Measurements from ENCODE around the gene STRN4.
"Not testable (repeated sequence)": the region's sequence is repeated elsewhere in the genome, so short reads cannot be mapped to it uniquely, and the experiment has no call there.

The STRN4 gene

DNA sequence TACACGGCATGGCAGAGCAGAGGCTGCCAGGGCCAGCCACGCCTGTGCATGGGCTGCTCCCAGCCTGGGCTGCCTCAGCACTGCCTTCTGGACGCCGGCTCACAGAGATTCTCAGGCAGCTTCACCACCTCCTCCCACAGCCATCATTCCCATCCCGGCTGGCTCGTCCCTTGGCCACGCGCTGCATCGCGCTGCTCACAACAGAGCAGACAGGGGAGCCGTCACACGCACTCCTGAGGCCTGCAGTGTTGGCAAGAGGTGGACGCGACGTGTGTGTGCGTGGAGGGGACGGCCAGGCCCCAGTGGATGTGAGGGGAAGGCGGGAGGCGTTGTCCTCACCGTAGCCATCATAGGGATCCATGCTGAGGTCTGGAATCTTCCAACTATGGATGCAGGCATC, 21.8 kb downstream of the STRN4 start:
- no peak for FAIRE-seq

DNA sequence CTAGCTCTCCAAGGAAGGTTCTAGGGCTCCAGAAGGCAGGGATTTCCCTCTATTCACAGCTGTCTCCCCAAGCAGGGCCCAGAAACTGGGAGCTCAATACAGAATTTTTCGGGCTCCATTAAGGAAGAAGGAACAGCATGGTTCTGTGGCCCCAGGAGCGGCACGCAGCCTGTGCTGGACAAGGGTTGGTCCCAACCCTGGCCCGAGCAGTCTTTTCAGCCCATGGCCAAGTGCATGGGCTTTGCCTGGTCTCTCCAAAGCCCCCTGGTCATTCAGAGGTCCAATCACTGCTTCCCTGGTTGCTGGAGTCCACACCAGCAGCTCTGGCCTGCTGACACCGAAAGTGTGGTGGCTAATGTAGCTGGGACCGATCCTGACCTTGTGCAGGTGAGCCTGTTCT, 22.8 kb downstream of the STRN4 start:
- FAIRE-seq: no peak

- no peak for FAIRE-seq
These were observed 23.2 kb downstream of the STRN4 start for GRCh38 chr19:46723023-46723461.

- no peak for FAIRE-seq
These were observed 23.7 kb downstream of the STRN4 start for GRCh38 chr19:46722421-46723022.

GRCh38 chr19:46722004-46722380, 24.3 kb downstream of the STRN4 start:
- no peak for FAIRE-seq

- no peak for FAIRE-seq
These were observed 24.8 kb downstream of the STRN4 start for GRCh38 chr19:46721269-46722003.

DNA sequence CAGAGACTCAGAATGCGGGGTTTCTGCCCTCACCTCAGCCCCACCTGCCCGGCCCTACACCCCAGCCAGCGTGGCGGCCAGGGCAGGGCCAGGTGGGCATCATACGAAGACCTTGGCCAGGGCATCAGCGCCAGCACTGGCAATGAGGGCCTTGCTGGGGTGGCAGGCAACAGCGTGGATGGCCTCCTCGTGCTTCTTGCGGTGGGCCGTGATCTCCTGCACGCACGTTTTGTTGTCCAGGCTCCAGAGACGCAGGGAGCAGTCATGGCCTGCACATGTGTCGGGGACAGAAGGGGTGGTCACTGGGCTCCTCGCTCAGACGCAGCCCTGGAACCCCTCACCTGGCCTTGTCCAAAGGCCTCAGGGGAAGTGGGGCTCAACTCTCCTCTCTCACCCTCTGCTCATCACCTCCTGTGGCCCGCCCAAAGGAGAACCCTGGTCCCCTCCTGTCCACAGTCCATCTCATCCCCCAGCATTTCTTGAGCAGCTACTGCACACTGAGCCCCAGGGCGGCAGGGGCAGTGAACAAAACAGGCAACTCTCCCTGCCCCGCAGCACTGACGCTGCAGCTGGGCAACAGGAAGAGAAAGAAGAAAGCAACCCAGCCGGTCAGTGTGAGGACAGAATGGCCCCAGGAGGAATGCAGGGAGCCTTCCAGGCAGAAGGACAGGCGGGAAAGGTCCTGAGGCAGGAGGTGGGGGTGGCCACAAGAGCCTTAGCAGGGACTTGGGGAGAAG, 25.6 kb downstream of the STRN4 start:
- FAIRE-seq: no peak

- no peak for FAIRE-seq
These were observed 26.4 kb downstream of the STRN4 start for GRCh38 chr19:46719629-46720502.

DNA sequence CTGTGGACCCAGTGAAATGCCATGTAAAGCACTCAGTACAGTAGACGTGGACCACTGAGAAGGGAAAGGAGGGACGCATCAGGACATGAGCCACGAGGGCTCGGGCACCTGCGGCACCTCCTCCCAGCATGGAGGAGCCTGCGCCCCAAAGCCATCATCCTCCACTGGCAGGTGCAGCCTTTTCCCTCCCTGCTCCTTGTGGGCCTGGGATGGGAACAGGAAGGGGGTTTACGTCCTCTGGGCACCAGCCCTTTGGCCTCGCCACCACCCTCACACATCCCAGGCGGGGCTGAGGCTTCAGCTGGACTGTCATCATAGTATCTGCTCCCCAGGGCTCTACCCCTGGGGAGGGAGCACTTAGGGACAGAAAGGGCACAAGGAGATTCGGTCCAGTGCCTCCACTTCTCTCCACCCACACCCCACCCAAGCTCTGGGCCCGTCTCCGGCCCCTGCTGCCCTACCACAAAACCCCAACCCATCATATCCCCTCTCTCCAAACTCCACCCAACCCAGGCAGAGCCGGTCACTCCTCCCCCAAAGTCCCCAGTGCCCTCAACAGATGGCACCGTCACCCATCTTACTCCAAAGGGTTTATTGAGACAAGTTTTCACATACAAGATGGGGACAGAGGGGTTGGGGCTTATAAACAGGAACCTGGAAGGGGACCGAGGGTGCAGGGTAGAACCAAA, 27.2 kb downstream of the STRN4 start:
- no peak for FAIRE-seq

GRCh38 chr19:46718157-46718933, 27.9 kb downstream of the STRN4 start:
- FAIRE-seq: no peak

- no peak for FAIRE-seq
These were observed 28.5 kb downstream of the STRN4 start for GRCh38 chr19:46717716-46718143.

- FAIRE-seq: no peak
These were observed 29.1 kb downstream of the STRN4 start, which contains the start of gene PRKD2 for GRCh38 chr19:46717034-46717715. Gene PRKD2 (minus strand): TSS chr19:46717114. CDS start chr19:46716370, 744 bp downstream.

- no peak for FAIRE-seq
These were observed 29.6 kb downstream of the STRN4 start for GRCh38 chr19:46716672-46717033.

DNA sequence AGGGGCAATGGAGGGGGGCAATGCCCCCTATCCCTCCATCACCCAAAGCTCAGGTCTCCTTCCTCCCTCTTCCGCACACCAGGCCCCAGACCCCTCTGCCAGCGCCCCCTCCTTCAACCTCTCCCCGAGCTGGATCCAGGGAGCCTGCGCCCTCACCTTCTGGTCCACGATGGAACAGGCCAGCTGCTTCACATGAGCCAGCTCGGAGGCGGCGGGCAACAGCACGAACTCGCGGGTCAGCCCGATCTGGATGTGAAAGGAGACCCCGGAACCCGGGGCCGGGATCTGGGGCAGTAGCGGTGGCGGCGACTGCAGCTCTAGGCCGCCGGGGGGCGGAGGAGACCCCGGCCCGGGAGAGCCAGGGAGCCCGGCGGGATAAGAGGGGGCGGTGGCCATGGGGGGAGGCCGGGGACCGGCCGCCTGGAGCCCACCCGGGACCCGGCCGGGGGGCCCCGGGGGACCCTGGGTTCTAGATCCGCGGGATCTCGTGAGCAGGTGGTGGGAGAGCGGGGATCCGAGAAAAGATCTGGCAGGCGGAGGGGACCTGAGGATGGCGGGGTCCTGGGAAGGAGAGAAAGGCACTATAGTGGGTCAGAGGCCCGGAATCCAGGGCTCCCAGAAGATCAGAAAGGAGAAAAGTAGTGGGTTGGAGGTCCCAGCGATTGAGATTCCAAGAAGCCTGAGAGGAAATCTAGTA, 30.1 kb downstream of the STRN4 start:
- FAIRE-seq: no peak

DNA sequence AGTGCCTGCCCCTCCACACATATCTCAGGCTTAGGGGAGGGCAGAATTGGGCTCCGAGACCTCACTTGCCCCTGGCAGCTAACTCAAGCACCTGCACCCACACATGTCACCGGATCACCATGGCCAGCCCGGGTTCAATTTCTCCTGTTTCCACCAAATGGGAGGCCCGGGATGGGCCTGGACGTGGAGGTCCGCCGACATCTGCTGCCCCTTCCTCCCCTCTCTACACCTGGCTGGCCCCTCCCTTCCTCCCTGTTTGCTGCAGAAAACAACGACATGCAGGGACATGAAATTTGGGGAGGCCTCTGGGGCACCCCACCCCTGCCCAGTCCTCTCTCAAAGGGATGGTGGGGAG, 30.7 kb downstream of the STRN4 start:
- no peak for FAIRE-seq

GRCh38 chr19:46714444-46715106, 31.7 kb downstream of the STRN4 start:
- no peak for FAIRE-seq

- FAIRE-seq: no peak
These were observed 32.3 kb downstream of the STRN4 start for GRCh38 chr19:46713781-46714443.

DNA sequence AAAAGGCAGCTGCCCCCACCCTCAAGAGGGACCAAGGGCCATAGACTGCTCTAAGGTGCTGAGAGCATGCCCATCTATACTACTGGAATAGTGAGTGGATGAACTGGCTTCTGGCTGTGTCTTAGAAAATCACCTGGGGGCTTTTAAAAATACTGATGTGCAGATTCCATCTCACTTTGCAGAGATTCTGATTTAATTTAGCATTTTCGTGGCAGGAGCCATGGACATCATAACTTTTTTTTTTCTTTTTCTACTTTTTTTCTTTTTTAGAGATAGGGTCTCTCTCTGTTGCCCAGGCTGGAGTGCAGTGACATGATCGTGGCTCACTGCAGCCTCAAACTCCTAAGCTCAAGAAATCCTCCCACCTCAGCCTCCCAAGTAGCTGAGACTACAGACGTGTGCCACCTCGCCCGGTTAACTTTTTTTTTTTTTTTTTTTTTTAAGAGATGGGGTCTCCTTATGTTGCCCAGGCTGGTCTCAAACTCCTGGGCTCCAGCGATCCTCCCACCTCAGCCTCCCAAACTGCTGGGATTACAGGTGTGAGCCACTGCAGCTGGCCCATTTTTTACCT, 33.4 kb downstream of the STRN4 start:
- not testable (repeated sequence) for FAIRE-seq

DNA sequence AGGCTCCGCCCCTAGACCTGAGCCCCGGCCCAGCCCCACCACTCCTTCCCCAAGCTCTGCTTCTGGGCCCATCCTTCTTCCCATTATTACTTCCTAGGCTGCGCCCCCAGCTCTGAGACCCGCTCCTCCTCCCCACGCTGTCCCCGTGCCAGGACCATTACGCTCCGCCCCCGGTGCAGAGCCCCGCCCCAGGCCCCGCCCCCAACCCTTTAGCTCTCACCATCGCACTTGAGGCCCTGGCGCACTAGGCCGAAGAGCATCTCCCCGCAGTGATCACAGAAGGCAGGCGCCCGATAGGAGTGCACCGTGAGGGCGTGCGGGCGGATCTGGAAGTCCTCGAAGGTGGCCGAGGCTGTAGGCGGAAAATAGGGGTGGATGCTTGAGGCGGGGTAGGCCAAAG, 35.6 kb downstream of the STRN4 start:
- FAIRE-seq: no peak

All from A204.1 (cell line).